Kidney epithelial cell (primary cell): ENCODE results near the gene TSPO2. TPM values are rescaled to one million over a fixed set of nuclear protein-coding genes. Genes with fewer than 3 reads are reported as not detected.
"Not testable (repeated sequence)": the region's sequence is repeated elsewhere in the genome, so short reads cannot be mapped to it uniquely, and the experiment has no call there.

Source experiments
- DNase-seq: peaks from one replicate; pipeline ENCODE4 v3.0.0-alpha.2; 2010; ENCODE audit warnings: low read depth
- H3K27me3 ChIP-seq: 2 replicates; pipeline ENCODE4 v1.6.0; 2011; ENCODE audit warnings: low read length; ENCODE audit not compliant: control insufficient read depth, insufficient read depth
- H3K36me3 ChIP-seq: 2 replicates; pipeline ENCODE4 v1.5.1; 2011; ENCODE audit warnings: low read length; ENCODE audit not compliant: control insufficient read depth, insufficient read depth
- H3K4me3 ChIP-seq: 2 replicates; pipeline ENCODE4 v1.5.1; 2011; ENCODE audit warnings: low read depth, mild to moderate bottlenecking, control low read depth, low read length
- CTCF ChIP-seq: IDR thresholded peaks from 2 replicates; pipeline ENCODE4 v1.5.1; 2011; ENCODE audit warnings: mild to moderate bottlenecking, moderate library complexity, low read length, control low read depth, inconsistent platforms; ENCODE audit not compliant: insufficient read depth, poor library complexity, severe bottlenecking
- total RNA-seq: library from RNA; depleted of rRNA; stranded (reverse); fragments of >200 nt; gene quantifications from 2 replicates; pipeline ENCODE4 v1.2.3, GENCODE V29; 2015

TSPO2 gene
- total RNA-seq, 1 donor from 2014 or later = not detected

- no peaks in the 10 kb centered on the region for H3K36me3 ChIP-seq
- TF ChIP-seq CTCF = no peak
- no peak overlapping the region for H3K4me3 ChIP-seq
- no peak for DNase-seq
- H3K27me3 ChIP-seq = no peaks in the 10 kb centered on the region
These were observed 32.6 kb upstream of the TSPO2 start for GRCh38 chr6:41009669-41010068.

- Histone ChIP-seq H3K4me3 (no peak overlapping the region), H3K27me3 (no peaks in the 10 kb centered on the region), H3K36me3 (no peaks in the 10 kb centered on the region)
- DNase-seq = no peak
- no peak for TF ChIP-seq CTCF
These were observed 30.6 kb upstream of the TSPO2 start for GRCh38 chr6:41011673-41012072.

GRCh38 chr6:41013466-41014153, 28.7 kb upstream of the TSPO2 start:
- Histone ChIP-seq H3K4me3 (no peak overlapping the region), H3K36me3 (no peaks in the 10 kb centered on the region), H3K27me3 (no peaks in the 10 kb centered on the region)
- no peak for DNase-seq
- no peak for TF ChIP-seq CTCF

GRCh38 chr6:41014780-41015179, 27.5 kb upstream of the TSPO2 start:
- Histone ChIP-seq H3K4me3 (no peak overlapping the region), H3K36me3 (no peaks in the 10 kb centered on the region)
- DNase-seq = no peak

GRCh38 chr6:41015860-41016259, 26.4 kb upstream of the TSPO2 start:
- H3K27me3 ChIP-seq, H3K36me3 ChIP-seq: not testable (repeated sequence)

More at GRCh38 chr6:41014780-41015179, 27.5 kb upstream of the TSPO2 start:
- no peak for TF ChIP-seq CTCF
- H3K27me3 ChIP-seq = no peaks in the 10 kb centered on the region

GRCh38 chr6:41017663-41018062, 24.6 kb upstream of the TSPO2 start:
- no peak for TF ChIP-seq CTCF

More at GRCh38 chr6:41015860-41016259, 26.4 kb upstream of the TSPO2 start:
- not testable (repeated sequence) for H3K4me3 ChIP-seq, DNase-seq

More at GRCh38 chr6:41017663-41018062, 24.6 kb upstream of the TSPO2 start:
- DNase-seq = no peak
- Histone ChIP-seq H3K36me3 (no peaks in the 10 kb centered on the region), H3K27me3 (no peaks in the 10 kb centered on the region), H3K4me3 (no peak overlapping the region)
